Spleen (tissue), 7 donors: ENCODE data around the gene RTF1.

ENCODE experiments used
- CTCF ChIP-seq, 11 experiments: fragments of 200-600 bp in 7 of 11; fragments of 450-650 bp in 4 of 11; sonication (generic) in 4 of 11; IDR thresholded peaks in 8 of 11; conservative IDR thresholded peaks in 3 of 11; 1 replicate in 7 of 11; 2 replicates in 4 of 11; pipeline versions ENCODE4 v1.4.0 to v1.8.0; 2016 to 2021; ENCODE audit warnings: antibody characterized with exemption in 11 of 11, inconsistent platforms in 4 of 11, mild to moderate bottlenecking in 1 of 11
- POLR2A ChIP-seq, 3 donors: fragments of 450-650 bp; IDR thresholded peaks; one replicate each; pipeline ENCODE4 v1.5.1; 2017; ENCODE audit warnings: antibody characterized with exemption in 3 of 3, mild to moderate bottlenecking in 1 of 3
- POLR2AphosphoS5 ChIP-seq, 3 donors: sonication (generic); formaldehyde crosslinking; IDR thresholded peaks; one replicate each; pipeline ENCODE4 v1.5.1; 2017; ENCODE audit warnings: antibody characterized with exemption in 3 of 3
- donor health status: DM: no; HTN: no; CAD: no; lungs with moderate emphysema.
- donor health status: DM: no; HTN: no; CAD: no.
- donor health status: DM: no; HTN: no; CAD: no.

- TF ChIP-seq POLR2A (IDR thresholded peaks at IDR 0.05), result no peak
- no peak for TF ChIP-seq CTCF (IDR thresholded peaks at IDR 0.05 in 8 of 11, conservative IDR thresholded peaks at IDR 0.05 in 3 of 11)
- TF ChIP-seq POLR2AphosphoS5 (IDR thresholded peaks at IDR 0.05), result no peak
Measured at GRCh38 chr15:41473418-41473817, 56.5 kb downstream of the RTF1 start.
